HG02571 (cell line): Measurements from ENCODE around the gene ENKD1.

ENCODE experiments used
- ATAC-seq: cut with Tn5 transposase; IDR thresholded peaks from one replicate; pipeline ENCODE4 v1.9.1; 2021; ENCODE audit warnings: mild to moderate bottlenecking, moderate library complexity; ENCODE audit not compliant: unreplicated experiment

Gene ENKD1

GRCh38 chr16:67664258-67664657 is 2.3 kb downstream of the ENKD1 start:
- no peak for ATAC-seq

GRCh38 chr16:67663877-67664222 is 2.7 kb downstream of the ENKD1 start:
- no peak for ATAC-seq

DNA sequence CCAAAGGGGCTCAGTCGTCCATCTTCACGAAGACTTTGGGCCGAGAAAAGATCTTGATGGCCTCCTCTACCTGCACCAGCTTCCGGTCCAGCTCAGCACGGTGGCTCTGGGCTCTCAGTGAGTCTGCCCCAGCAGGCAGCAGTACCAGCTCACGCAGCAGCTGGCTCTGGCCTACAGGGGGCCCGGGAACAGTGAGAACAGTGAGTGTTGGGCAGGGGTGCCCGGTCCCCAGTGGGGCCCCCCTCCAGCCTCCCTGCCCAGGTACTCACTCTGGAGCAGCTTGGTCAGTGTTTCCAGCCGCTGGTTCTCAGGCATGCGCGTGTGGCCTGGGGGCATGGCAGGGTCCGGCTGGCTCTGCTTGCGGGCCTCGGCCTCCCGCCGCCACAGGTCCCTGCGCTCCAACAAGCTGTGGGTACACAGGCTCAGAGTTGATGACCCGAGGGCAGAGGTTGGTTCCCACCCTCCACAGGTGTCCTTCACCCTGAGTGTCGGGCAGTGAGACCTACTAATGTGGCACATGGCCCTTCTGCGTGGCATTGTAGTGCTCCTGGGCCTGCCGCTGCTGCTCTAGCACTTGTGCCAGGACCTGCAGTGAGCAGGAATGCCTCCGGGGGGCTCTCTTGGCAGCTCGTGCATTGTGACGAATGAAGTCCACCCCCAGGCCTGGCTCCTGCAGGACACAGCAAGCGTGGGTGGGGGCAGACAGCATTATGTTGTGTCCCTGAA is 3.2 kb downstream of the ENKD1 start:
- no peak for ATAC-seq

GRCh38 chr16:67662653-67663010 is 3.9 kb downstream of the ENKD1 start:
- ATAC-seq = no peak

GRCh38 chr16:67661886-67662652 is 4.5 kb downstream of the ENKD1 start:
- no peak for ATAC-seq

GRCh38 chr16:67661101-67661761 is 5.3 kb downstream of the ENKD1 start:
- ATAC-seq = no peak

- peak; percentile 62 for ATAC-seq
Measured at GRCh38 chr16:67660564-67661028, 6.0 kb downstream of the ENKD1 start, which contains the start of gene PARD6A. PARD6A (plus strand) TSS chr16:67660960; CDS start chr16:67661039, 79 bp downstream.

DNA sequence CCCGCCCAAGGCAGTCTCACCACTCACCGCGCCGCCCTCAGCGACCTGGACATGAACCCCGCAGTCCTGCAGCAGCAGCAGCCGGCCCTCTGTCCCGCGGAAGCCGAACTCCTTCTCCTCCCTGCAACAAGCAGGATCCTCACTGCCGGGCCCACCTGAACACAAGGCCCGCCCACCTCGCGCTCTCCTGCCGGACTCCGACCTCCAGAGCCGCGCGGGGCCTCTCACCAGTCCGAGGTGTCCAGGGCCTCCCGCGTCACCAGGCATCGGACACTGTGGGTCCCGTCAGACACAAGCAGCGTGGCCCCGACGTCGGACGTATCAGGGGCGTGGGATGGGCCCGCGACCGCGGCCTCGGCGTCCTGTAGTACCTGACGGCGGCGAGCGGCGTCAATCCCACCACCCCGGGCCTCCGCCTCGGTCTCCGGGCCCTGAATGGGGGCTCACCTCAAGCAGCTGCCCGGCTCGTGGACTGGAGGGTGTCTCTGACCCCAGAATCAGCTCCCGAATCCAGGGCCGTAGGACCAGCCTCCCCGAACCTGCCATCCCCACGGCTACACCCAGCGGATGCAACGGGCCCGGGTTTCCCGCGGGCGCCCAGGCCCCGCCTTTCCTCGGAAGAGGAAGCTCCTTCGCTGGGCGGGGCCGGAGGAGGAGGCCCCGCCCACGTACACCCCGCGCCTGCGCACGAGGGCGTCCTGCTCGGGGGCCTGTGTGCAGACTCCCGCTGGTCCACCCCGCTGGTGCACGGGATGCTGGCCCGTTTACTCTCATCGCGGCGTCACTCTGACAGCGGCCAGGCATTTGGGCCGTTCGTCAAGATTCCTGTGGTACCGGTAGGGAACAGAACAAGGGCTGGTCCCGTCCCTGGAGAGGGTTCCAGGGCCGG is 6.6 kb downstream of the ENKD1 start, which contains the start of gene ACD:
ACD (minus strand) TSS at position 586 of the 889 bp plus-strand sequence; CDS start at position 546, 40 bp downstream.
- ATAC-seq = peak; percentile 56

DNA sequence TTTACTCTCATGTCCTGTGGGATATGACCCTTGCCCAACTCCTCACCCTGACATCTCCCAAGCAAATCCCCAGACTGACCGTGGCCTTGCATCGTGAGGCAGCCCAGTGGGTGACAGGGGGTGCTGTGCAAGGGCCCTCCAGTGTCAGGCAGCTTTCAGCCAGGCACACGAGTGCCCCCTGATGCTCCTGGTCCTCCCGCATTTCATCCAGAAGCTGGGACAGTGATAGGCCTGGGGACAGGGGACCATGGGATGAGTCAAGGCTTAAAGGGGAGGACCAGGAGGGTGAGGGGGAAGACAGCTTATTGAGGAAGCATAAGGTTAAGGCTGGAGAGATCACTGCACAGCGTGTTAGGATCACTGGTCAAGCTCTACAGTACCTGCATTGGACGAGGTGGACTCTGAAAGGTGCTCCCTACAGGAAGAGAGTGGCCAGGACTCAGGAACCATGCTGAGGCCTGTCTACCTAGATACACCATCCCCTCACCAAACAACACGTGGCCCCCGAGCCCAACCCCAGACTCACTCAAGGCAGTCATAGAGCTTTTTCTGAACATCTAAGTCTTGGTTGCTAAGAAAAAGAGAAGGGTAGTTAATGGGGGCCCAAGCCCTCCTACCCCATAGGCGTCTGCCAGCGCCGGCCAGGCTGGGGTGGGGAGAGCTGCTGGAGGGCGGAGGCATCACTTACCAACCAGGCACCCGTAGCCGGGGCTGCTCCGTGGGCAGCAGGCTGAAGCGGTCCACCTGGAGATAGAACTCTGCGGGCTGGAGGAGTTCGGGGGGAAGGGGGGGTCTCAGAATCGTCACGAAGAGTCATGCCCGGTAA is 7.5 kb downstream of the ENKD1 start:
- ATAC-seq = no peak

DNA sequence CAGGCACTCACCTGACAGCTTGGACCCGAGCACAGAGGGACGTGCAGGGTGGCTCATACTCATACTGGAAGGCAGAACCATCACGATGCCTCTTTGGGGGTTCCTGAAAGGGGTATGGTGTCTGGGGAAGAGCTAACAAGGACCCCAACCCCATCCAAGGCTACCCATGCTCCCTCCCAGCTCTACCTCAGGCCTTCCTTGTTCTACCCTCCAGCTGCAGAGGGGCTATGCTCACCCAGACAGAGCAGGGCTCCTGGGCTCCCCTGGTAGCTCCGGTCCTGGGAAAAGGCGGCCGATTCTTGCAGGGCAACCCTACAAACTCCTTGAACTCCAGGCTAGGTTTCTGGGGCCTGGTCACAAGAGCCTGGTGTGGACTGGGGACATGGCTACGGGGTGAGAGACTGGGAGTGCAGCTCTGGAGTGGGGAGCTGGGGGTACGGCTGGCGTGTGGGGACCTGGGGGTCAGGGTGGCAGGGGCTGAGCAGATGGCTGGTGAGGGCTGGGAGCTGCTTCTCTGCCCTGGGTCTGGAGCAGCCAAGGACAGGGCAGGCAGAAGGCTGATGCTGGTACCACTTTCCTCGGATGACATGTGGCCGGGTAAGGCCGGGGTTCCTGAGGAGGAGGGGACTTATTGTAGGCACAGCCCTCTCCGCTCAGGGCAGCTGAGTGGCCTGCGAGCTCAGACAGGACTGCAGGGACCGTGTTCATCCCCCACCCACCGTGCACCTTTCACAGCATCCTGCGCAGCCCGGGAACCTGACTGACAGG is 8.6 kb downstream of the ENKD1 start:
- ATAC-seq = no peak

- no peak for ATAC-seq
Measured at GRCh38 chr16:67657017-67657608, 9.4 kb downstream of the ENKD1 start.

DNA sequence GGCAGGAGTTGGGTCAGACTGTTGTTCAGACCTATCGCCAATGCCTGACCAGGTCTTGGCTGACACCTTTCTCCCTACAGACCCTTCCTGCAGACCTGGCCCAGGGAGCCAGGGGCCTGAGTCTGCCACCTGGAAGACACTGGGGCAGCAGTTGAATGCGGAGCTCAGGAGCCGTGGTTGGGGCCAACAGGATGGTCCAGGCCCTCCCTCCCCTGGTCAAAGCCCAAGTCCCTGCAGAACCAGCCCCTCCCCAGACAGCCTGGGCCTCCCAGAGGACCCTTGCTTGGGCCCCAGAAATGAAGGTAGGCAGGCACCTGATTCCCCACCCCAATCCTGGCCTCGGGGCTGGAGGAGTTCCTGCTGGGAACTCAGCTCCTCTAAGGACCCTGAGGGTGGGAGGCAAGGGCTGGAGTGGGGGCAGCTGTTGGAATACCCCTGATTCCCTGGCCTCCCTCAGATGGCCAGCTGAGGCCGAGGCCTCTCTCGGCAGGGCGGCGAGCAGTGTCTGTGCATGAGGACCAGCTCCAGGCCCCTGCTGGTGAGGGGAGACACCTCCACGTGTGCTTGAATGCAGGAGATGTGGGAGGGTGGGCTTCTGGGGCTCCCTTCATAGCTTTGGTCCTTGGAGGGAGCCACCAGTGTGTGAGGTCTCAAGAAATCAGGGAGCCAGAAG is 10.1 kb downstream of the ENKD1 start:
- ATAC-seq = no peak

- no peak for ATAC-seq
Measured at GRCh38 chr16:67655363-67655762, 11.2 kb downstream of the ENKD1 start.

DNA sequence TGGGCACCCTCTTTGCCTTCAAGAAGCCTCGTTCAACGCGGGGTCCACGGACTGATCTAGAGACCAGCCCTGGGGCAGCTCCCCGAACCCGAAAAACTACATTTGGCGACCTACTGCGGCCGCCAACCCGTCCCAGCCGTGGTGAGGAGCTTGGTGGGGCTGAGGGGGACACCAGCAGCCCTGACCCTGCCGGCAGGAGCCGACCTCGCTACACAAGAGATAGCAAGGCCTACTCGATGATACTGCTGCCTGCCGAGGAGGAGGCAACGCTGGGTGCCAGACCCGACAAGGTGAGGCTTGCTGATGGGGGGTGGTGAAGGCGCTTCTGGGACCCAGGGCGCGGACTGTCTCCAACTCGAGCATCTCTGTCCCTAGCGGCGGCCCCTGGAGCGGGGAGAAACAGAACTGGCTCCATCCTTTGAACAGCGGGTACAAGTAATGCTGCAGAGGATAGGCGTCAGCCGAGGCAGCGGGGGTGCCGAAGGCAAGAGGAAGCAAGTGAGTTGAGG is 12.1 kb downstream of the ENKD1 start:
- no peak for ATAC-seq

GRCh38 chr16:67653789-67654402 is 12.7 kb downstream of the ENKD1 start:
- ATAC-seq = no peak

- ATAC-seq = no peak
Measured at GRCh38 chr16:67653128-67653788, 13.3 kb downstream of the ENKD1 start.

DNA sequence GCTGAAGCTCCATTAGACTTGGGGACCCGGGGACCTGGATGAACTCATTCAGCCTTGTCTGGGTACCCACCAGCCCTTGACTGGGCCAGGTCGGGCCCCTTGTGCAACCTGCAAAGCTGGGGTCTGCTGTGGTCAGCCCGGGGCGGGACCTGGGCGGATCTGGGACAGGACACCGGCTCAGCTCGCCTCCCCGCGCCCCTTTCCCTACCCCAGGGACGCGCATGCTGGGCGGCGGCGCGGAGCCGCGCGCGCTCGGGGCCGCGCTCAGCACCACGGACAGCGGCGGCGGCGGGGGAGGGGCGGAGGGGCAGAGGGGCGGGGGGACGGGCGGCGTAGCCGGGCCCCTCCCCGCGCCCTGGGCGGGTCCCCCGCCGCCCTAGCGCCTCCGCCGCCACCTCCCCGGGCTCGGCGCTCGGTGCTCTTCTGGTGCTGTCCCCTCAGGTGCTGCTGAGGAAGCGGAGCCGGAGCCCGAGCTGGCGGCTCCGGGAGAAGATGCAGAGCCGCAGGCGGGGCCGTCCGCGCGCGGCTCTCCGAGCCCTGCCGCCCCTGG is 13.9 kb downstream of the ENKD1 start:
- no peak for ATAC-seq
